Fibroblast of gingiva (primary cell): ENCODE data around the gene KRT222.
A peak's percentile ranks its signal among the peaks of the same experiment; 100 is the strongest.

Experiments
- DNase-seq: peaks from one replicate; pipeline ENCODE4 v3.0.0-alpha.2; 2011; ENCODE audit warnings: low read depth

KRT222 gene

GRCh38 chr17:40658396-40658795 is 6.6 kb downstream of the KRT222 start:
- DNase-seq = no peak

DNA sequence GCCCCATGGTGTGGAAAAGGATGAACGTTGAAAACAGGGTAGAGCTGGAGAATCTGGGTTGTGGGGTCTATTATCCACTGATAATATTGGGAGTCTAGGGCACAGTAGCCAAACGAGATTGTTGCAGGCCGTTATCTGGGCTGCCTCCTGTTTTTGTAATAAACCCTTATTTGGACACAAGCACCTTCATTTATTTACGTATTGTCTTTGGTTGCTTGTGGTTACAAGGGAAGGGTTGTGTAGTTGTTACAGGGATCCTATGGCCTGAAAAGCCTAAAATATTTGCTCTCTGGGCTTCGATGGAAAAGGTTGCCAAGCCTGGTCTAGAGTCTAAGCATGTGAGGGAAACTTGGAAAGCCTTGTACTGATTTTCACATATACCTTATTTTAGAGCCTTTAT is 13.0 kb downstream of the KRT222 start:
- DNase-seq = no peak

DNA sequence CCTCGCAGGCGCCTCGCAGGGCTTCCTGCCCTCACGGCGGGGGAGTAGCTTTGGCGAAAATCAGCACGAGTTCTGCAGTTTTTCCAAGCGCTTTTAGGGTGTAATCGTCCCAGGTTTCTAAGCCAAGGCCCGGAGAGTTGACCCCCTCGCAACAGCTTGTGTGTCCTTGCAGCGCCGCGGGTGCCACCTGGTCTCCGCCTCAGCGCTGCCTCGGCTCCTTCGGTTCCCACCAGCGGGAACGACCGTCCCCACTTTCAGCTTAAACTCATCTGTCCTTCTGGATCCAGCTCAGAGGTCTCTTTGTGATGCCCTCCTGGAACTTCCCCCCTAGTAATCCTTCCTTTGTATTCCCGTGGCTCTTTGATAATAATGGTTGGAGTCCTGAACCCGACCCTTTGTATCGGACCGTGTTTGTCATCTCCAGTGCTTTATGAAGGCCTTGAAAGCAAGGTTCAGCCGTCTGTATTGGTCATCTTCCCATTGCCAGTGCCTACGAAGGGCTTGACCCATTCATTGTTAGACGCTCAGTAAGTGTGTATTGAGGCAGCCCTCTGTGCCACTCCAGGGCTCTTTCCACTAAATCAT is 16.5 kb downstream of the KRT222 start:
- peak; percentile 19 for DNase-seq

DNA sequence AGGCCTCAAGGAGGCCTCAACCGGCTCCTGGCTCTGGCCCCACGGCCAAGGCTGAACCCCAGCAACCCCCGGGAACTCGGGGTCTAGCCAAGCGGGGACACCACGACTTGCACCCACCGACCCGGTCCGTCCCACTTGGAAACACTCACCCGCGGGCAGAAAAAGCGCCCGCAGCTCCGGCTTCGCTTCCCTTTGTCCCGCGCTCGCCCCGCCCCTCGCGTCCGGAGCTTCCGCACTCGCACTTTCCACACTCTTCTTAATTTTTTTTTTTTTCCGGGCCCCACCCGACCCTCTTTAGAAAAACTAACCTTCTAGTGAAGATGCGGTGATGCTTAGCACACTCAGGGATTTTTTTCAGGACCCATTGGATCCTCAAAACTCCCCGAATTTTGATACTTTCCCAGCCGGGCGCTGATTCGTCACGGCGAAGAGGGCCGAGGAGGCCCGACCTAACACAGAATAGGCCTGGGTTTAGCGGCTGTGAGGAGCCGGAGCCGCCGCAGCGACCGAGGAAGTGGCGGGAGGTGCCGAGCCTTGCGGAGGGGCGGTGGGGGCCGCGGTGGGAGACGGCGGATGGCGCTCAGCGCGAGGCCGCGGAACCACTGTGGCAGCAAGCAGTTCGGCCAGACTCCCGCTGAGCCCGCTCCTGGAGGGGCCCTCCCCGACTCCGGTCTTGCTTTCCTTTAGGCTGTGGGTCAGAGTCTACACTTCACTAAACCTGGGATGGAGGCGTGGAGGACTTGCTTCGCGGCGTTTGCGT is 17.2 kb downstream of the KRT222 start, which contains the start of gene SMARCE1:
Gene SMARCE1, minus strand, starts transcription at position 195 of the 760 bp plus-strand sequence. CDS start 2,016 bp downstream, outside the sequence.
- peak; percentile 81 for DNase-seq

DNA sequence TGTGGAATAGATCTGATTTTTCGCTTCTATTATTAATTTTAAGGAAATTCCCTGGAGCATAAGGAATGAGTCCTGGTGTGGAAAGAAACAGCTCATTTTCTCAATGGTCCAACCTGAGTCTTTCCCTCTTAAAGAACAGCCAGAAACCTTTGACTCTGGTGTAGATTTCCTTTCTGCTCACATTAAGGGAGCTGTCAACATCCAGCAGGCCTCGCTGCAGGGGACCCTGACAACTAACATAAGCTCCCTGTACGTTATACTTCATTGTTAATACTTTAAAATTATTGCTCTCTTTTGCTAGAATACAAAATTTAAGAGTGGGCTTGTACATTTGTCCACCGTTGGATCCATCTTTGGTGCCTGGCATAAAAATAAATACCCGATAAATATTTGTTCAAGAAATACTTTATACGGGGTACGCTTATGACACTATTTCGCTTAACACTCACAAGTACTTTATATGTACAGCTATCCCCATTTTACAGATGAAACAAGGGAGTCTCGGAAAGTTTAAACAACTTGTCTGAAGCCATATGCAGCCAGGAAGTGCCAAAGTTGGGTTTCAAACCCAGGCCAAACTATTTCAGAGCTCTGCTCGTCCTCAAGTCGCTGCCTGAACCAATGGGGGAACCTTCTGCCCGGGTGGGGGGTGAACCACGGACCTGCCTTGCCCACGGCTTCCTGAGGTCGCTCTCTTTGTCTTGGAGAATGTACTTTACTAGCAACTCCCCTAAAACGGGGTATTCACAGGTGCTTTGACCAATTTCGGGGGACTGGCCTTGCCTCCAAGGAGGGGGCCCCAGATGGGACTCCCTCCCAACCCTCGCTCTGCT is 18.0 kb downstream of the KRT222 start:
- no peak for DNase-seq

- DNase-seq = no peak
Measured at GRCh38 chr17:40645943-40646342, 19.0 kb downstream of the KRT222 start.

DNA sequence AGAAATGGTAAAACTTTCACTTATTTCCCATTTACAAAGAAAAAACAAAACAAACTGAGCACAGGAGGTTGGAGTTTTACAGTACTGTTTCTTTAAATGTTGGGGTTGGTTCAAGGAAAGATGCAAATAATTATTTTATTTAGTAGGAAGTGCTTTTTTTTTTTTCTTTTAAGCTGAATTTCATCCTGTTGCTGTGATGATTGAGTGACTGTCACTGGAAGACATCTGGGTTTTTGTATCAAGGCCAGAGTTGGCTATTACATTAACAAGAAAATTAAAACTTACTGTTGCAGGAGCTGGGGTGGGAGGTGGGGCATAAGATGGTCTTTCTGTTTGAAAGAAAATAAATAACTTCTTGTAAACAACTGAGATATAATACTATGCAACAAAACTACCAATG is 19.7 kb downstream of the KRT222 start:
- no peak for DNase-seq

- DNase-seq = no peak
Measured at GRCh38 chr17:40637931-40638330, 27.0 kb downstream of the KRT222 start.

DNA sequence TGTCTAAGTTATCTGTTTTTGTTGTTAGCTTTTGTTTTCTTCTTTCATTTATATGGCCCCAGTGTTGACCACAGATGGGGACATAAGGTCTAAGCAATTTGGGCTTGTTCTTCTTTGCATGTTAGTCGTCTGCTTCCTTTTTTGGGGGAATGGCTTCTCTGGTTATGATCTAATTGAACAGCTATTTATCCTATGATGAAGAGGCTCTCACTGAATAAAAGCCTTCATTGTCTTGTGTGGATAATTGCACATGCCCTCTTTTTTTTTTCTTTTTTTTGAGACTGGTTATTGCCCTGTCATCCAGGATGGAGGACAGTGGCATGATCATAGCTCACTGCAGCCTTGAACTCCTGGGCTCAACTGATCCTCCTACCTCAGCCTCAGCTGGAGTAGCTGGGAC is 31.1 kb downstream of the KRT222 start:
- no peak for DNase-seq

DNA sequence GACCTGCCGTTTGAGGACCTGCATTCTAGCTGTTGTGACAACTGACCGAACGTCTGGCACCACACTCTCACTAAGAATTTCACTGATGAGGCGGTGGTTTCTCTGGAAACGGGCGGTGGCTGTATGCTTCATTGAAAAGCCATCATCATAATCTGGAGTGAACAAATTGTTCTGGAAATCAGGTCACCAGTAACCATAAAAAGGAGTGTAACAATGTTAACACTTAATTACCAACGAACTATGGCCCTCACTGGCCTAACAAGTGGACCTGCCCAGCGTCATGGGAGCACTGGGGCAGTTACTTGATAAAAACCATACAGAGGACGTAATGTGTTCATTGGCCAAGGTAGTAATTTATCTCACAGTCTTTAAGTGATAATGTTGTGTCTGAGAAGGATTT is 32.8 kb downstream of the KRT222 start:
- no peak for DNase-seq

- no peak for DNase-seq
Measured at GRCh38 chr17:40629842-40630241, 35.1 kb downstream of the KRT222 start.

DNA sequence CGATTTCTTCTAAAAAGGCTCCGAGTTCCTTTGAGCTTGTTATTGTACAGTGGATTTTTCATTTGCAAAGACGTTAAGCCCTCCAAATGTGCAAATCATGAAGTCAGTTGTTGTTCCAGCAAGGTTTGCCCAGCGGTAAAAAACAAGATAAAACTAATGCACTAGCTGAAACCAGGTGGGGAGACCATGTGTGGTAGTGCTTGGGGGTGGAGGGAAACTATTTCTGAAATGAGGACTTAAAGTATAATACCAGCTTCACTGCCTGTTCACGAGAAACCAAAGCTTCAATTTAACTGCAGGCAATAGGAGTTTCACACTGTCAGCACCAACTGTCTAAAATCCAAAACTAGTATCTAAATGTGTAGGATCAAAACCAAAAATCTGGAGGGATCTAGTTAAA is 39.7 kb downstream of the KRT222 start:
- no peak for DNase-seq

DNA sequence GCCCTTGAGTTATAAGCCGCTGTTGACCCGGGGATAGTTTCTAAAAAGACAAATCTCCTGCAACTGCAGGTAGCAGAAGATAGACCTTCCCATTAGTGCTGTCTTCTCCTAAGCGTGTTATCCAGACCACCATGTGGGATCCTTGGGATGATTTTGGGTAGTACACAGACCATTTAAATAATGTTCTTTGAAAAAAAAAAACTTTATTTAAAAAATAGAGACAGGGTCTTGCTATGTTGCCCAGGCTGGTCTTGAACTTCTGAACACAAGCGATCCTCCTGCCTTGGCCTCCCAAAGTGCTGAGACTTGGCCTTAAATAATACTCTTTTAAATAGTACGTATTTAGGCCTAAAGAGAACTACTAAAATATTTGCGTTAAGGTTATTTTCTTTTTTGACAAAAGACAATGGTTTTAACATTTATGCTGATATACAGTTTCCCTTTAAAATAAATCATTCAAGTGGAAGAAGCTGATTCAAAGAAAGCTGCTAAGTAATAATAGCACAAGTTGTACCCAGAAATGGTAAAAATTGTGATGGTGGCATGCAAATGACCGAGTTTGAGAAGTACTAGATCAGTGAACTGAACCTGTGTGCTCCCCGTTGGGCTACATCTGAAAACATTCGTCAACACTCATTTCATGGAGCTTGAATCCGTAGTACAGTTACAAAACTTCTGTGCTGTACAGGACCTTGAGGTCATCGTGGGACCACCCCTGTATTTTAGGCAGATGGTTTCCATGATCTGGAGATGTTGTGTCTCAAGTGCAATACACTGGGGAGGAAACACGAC is 41.4 kb downstream of the KRT222 start:
- no peak for DNase-seq

GRCh38 chr17:40622509-40622928 is 42.5 kb downstream of the KRT222 start:
- no peak for DNase-seq

DNA sequence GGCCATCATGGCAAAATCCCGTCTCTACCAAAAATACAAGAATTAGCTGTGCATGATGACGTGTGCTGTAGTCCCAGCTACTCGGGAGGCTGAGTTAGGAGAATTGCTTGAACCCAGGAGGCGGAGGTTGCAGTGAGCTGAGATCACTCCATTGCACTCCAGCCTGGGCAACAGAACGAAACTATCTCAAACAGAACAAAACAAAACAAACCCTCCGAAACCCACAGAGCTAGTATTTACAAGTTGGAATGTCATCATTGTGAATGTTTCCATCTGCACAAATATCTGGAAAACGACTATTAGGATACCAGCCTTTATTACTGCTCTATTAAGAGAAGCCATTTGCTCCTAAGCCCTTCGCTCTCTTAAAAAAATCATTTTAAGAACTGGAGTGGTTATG is 43.4 kb downstream of the KRT222 start:
- DNase-seq = peak; percentile 14

GRCh38 chr17:40621019-40621418 is 44.0 kb downstream of the KRT222 start:
- DNase-seq = no peak

GRCh38 chr17:40618754-40619625 is 46.0 kb downstream of the KRT222 start:
- DNase-seq = no peak

- DNase-seq = peak; percentile 32
Measured at GRCh38 chr17:40617678-40618240, 47.2 kb downstream of the KRT222 start.

GRCh38 chr17:40616592-40616991 is 48.4 kb downstream of the KRT222 start:
- no peak for DNase-seq

GRCh38 chr17:40615841-40616476 is 49.0 kb downstream of the KRT222 start:
- DNase-seq = no peak
